Measurements from ENCODE around the gene PITPNM3. TPM values are rescaled to one million over a fixed set of nuclear protein-coding genes. Genes with fewer than 3 reads are reported as not detected.

PITPNM3 gene
- total and polyA plus RNA-seq, 2 experiments from 2014 or later = 1.5 to 2.0 TPM

DNA sequence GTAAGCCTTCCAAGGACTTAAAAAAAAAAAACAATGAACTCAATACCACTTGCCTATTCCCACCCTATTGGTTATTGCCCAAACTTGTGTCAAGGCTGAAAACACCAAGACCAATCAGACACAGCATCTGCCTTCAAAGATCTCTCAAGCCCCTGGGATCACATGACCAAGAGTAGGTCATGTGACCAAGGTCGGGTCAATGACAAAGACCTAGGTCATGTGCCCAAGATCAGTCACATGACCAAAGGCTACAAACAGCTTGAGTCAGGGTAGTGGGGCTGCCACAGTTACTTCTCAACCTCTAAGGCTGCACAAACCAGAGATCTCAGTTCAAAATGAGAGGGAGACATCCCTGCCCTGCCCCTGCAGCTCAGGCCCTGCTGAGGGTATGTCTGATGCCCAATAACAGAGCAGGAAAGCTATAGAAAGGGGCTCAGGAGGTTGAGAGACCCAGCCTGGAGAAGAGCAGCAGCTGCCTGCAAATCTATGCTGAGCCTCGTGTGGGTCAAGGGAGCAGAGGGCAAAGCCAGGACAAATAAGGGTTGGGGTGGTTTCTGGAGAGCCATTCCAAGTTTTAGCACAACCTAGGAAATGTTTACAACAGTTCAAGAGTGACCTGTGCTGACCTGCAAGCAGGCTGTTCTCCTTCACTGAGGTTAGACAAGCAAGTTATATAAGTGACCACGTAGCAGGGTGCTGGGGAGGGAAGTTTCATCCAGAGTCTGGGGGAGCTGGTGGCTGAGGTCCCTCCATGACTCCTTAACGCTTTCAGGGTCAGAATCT, 63.3 kb downstream of the PITPNM3 start:
- Histone ChIP-seq H3K9me2 (replicated peaks; ENCODE audit: insufficient read depth) (no peaks in the 10 kb centered on the region), H3K27me3 (peaks cover 7% of the 10 kb centered on the region), H3K79me2 (no peaks in the 10 kb centered on the region), H3K4me3 (no peak overlapping the region), H3K4me2 (no peak overlapping the region), H3K9me3 (ENCODE audit: low read depth) (no peaks in the 10 kb centered on the region), H3K36me3 (replicated peaks; ENCODE audit: insufficient read depth, low read depth) (no peaks in the 10 kb centered on the region), H3K27ac (no peak overlapping the region), H4K20me1 (ENCODE audit: insufficient read depth, poor library complexity, severe bottlenecking) (no peaks in the 10 kb centered on the region), H2AFZ (no peak overlapping the region), H3K4me1 (ENCODE audit: insufficient read depth) (no peaks in the 10 kb centered on the region)
- no peak for DNase-seq (ENCODE audit: low spot score)
- TF ChIP-seq EZH2phosphoT487 (IDR thresholded peaks at IDR 0.05; ENCODE audit: low read depth, severe bottlenecking, unreplicated experiment) (no peak), CTCF (IDR thresholded peaks at IDR 0.05; ENCODE audit: poor library complexity) (no peak), EZH2 (IDR thresholded peaks at IDR 0.05; ENCODE audit: borderline replicate concordance) (no peak)
- WGBS (ENCODE audit: low lambda C conversion rate, missing lambda C conversion rate) = 76% methylated on average over 4 of the region's 4 CpGs

GRCh38 chr17:6491071-6491700, 65.2 kb downstream of the PITPNM3 start:
- H3K27me3 ChIP-seq = no peaks in the 10 kb centered on the region

DNA sequence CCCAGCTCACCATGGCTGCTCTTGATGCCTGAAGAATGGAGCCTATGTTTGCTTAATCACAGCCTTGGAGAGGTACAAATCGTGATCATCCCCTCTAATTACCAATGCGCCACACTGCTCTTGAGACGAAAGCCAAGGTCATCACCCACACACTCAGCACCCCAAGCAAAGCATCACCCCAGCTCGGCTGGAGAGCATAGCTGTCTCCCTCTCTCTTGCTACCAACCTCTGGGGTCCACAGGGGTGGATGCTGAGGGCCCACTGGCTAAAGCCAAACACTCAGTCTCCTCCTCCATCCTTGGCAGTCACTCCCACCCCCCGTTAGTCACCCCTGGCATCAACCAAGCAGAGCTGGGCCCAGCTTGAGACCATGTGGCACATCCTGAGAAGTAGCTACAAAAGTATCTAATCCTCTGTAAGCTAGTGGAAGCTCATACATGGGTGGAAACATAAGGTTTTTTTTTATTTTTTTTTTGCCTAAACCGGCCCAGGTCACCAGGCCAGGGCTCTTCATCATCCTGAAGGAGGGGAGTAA, 67.3 kb downstream of the PITPNM3 start:
- WGBS (ENCODE audit: low lambda C conversion rate, missing lambda C conversion rate) = 86% methylated on average over 6 of the region's 6 CpGs
- Histone ChIP-seq H3K4me1 (ENCODE audit: insufficient read depth) (no peaks in the 10 kb centered on the region), H4K20me1 (ENCODE audit: insufficient read depth, poor library complexity, severe bottlenecking) (no peaks in the 10 kb centered on the region), H3K27me3 (no peaks in the 10 kb centered on the region), H3K9me2 (replicated peaks; ENCODE audit: insufficient read depth) (no peaks in the 10 kb centered on the region), H3K79me2 (no peaks in the 10 kb centered on the region), H2AFZ (no peak overlapping the region), H3K4me3 (no peak overlapping the region), H3K9me3 (ENCODE audit: low read depth) (no peaks in the 10 kb centered on the region), H3K4me2 (no peak overlapping the region), H3K27ac (no peak overlapping the region), H3K36me3 (replicated peaks; ENCODE audit: insufficient read depth, low read depth) (no peaks in the 10 kb centered on the region)
- TF ChIP-seq CTCF (IDR thresholded peaks at IDR 0.05; ENCODE audit: poor library complexity) = no peak
- no peak for TF ChIP-seq EZH2phosphoT487 (IDR thresholded peaks at IDR 0.05; ENCODE audit: low read depth, severe bottlenecking, unreplicated experiment)
- no peak for TF ChIP-seq EZH2 (IDR thresholded peaks at IDR 0.05; ENCODE audit: borderline replicate concordance)
- no peak for DNase-seq (ENCODE audit: low spot score)

More at GRCh38 chr17:6491071-6491700, 65.2 kb downstream of the PITPNM3 start:
- Histone ChIP-seq H2AFZ (no peak overlapping the region), H3K4me2 (no peak overlapping the region), H3K36me3 (replicated peaks; ENCODE audit: insufficient read depth, low read depth) (no peaks in the 10 kb centered on the region), H3K9me3 (ENCODE audit: low read depth) (no peaks in the 10 kb centered on the region), H3K27ac (no peak overlapping the region), H3K4me1 (ENCODE audit: insufficient read depth) (no peaks in the 10 kb centered on the region), H3K4me3 (no peak overlapping the region), H3K79me2 (no peaks in the 10 kb centered on the region), H4K20me1 (ENCODE audit: insufficient read depth, poor library complexity, severe bottlenecking) (no peaks in the 10 kb centered on the region), H3K9me2 (replicated peaks; ENCODE audit: insufficient read depth) (no peaks in the 10 kb centered on the region)
- DNase-seq (ENCODE audit: low spot score) = no peak
- no peak for TF ChIP-seq EZH2 (IDR thresholded peaks at IDR 0.05; ENCODE audit: borderline replicate concordance)
- no peak for TF ChIP-seq EZH2phosphoT487 (IDR thresholded peaks at IDR 0.05; ENCODE audit: low read depth, severe bottlenecking, unreplicated experiment)
- TF ChIP-seq CTCF (IDR thresholded peaks at IDR 0.05; ENCODE audit: poor library complexity) = no peak
- WGBS (ENCODE audit: low lambda C conversion rate, missing lambda C conversion rate) = 77% methylated on average over 6 of the region's 7 CpGs

Measured in hepatocyte (in vitro differentiated cells).